Cortex of kidney (tissue), 1 donor: ENCODE measurements around the gene CSF2.

ENCODE experiments used
- DNase-seq: peaks from one replicate; lab custom pipeline; 2025; lab: John Stamatoyannopoulos, UW

Gene CSF2

GRCh38 chr5:132073231-132074013 lies at the start of gene CSF2:
TSS of gene CSF2 (plus strand) at chr5:132073789. CDS start at chr5:132073824, 35 bp downstream.
- DNase-seq = no peak

- DNase-seq = no peak
These were observed 49.5 kb upstream of the CSF2 start for GRCh38 chr5:132024117-132024435.

GRCh38 chr5:132024789-132025402 lies 48.7 kb upstream of the CSF2 start:
- DNase-seq = no peak

GRCh38 chr5:132025403-132025971 lies 48.1 kb upstream of the CSF2 start:
- no peak for DNase-seq

GRCh38 chr5:132026516-132027008 lies 47.0 kb upstream of the CSF2 start:
- DNase-seq = no peak

- no peak for DNase-seq
These were observed 46.6 kb upstream of the CSF2 start for GRCh38 chr5:132027027-132027426.

- no peak for DNase-seq
These were observed 43.8 kb upstream of the CSF2 start for GRCh38 chr5:132029609-132030330.

GRCh38 chr5:132030610-132031009 lies 43.0 kb upstream of the CSF2 start:
- DNase-seq = no peak

- DNase-seq = no peak
These were observed 41.4 kb upstream of the CSF2 start for GRCh38 chr5:132032196-132032595.

GRCh38 chr5:132033122-132033521 lies 40.5 kb upstream of the CSF2 start:
- no peak for DNase-seq

GRCh38 chr5:132037353-132037752 lies 36.2 kb upstream of the CSF2 start:
- no peak for DNase-seq

GRCh38 chr5:132044207-132044606 lies 29.4 kb upstream of the CSF2 start:
- no peak for DNase-seq

- no peak for DNase-seq
These were observed 26.7 kb upstream of the CSF2 start for GRCh38 chr5:132046880-132047299.

GRCh38 chr5:132049093-132049492 lies 24.5 kb upstream of the CSF2 start:
- no peak for DNase-seq

- no peak for DNase-seq
These were observed 24.0 kb upstream of the CSF2 start for GRCh38 chr5:132049559-132049958.

- DNase-seq = no peak
These were observed 23.5 kb upstream of the CSF2 start for GRCh38 chr5:132050136-132050535.

GRCh38 chr5:132050661-132051552 lies 22.7 kb upstream of the CSF2 start:
- DNase-seq = no peak

GRCh38 chr5:132052520-132052919 lies 21.1 kb upstream of the CSF2 start:
- DNase-seq = no peak

- no peak for DNase-seq
These were observed 20.1 kb upstream of the CSF2 start for GRCh38 chr5:132053483-132053882.

- DNase-seq = no peak
These were observed 19.4 kb upstream of the CSF2 start for GRCh38 chr5:132054031-132054696.
